Measurements from ENCODE around the gene RTP5. TPM values are rescaled to one million over a fixed set of nuclear protein-coding genes. Genes with fewer than 3 reads are reported as not detected.

Gene RTP5
- total and polyA plus RNA-seq, 2 of the 8 experiments (the other 6 are each of a cell fraction or from before 2014, with no cell fraction given), result not detected

DNA sequence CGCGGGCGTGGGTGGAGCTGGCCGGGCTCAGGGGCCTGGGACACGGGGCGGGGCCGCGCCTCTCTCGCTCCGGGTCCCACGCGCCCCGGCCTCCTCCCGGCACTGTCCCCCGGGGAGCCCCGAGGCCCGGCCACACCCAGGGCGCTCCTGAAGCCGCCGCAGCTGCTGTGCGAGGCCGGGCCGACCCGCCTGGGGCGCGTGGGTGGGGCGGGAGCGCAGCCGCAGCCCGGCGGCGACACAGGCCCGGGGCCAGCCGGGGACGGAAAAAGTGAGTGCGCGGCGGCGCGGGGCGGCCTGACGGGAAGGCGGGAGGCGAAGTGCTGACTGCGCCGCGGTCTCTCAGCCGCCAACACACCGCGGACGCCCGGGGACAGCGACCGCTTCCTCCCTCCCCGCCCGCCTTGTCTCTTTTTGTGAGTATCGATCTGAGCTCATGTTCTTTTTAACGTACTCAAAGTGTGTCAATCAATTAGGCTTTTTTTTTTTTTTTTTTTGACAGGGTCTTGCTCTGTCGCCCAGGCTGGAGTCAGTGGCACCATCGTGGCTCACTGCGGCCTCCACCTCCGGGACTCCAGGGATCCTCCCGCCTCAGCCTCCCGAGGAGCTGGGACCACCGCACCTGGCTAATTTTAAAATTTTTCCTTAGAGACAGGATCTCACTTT, 25.3 kb upstream of the RTP5 start (continued):
- TF ChIP-seq SIRT6 (IDR thresholded peaks at IDR 0.05; ENCODE audit: low read length) (no peak), BCL11A (IDR thresholded peaks at IDR 0.05; ENCODE audit: low read depth in 2 of 2, low read length in 2 of 2) (no peak), RAD21 (IDR thresholded peaks at IDR 0.05 in 1 of 2, conservative IDR thresholded peaks at IDR 0.05 in 1 of 2; ENCODE audit: low read depth in 2 of 2, low read length in 2 of 2) (0 out of 4 replicates have a peak, but pooled peaks of 1 of the 2 experiments have one; percentile 5), POLR2A (IDR thresholded peaks at IDR 0.05; ENCODE audit: control extremely low read depth in 1 of 2, low read depth in 2 of 2, low read length in 2 of 2) (no peak), HDAC2 (IDR thresholded peaks at IDR 0.05; ENCODE audit: borderline replicate concordance in 1 of 2, low read depth in 2 of 2, low read length in 2 of 2) (0 out of 4 replicates have a peak, but pooled peaks of 1 of the 2 experiments have one; percentile 34)
